ENCODE measurements around the gene OOSP4A.

OOSP4A gene

GRCh38 chr11:59939482-59939881, 24.4 kb upstream of the OOSP4A start:
- no peak for DNase-seq (ENCODE audit: low spot score)
- TF ChIP-seq, protein P1, sequence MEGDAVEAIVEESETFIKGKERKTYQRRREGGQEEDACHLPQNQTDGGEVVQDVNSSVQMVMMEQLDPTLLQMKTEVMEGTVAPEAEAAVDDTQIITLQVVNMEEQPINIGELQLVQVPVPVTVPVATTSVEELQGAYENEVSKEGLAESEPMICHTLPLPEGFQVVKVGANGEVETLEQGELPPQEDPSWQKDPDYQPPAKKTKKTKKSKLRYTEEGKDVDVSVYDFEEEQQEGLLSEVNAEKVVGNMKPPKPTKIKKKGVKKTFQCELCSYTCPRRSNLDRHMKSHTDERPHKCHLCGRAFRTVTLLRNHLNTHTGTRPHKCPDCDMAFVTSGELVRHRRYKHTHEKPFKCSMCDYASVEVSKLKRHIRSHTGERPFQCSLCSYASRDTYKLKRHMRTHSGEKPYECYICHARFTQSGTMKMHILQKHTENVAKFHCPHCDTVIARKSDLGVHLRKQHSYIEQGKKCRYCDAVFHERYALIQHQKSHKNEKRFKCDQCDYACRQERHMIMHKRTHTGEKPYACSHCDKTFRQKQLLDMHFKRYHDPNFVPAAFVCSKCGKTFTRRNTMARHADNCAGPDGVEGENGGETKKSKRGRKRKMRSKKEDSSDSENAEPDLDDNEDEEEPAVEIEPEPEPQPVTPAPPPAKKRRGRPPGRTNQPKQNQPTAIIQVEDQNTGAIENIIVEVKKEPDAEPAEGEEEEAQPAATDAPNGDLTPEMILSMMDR (IDR thresholded peaks at IDR 0.05), result no peak
- H3K4me3 ChIP-seq, result no peak overlapping the region
- H3K27ac ChIP-seq, result no peak overlapping the region

GRCh38 chr11:59941091-59941490, 22.7 kb upstream of the OOSP4A start:
- no peak for DNase-seq (ENCODE audit: low spot score)
- TF ChIP-seq, protein P1 (IDR thresholded peaks at IDR 0.05), result no peak
- no peak overlapping the region for H3K27ac ChIP-seq
- H3K4me3 ChIP-seq, result no peak overlapping the region

- TF ChIP-seq, protein P1 (IDR thresholded peaks at IDR 0.05), result no peak
- DNase-seq (ENCODE audit: low spot score), result no peak
- Histone ChIP-seq H3K4me3 (no peak overlapping the region), H3K27ac (no peak overlapping the region)
These were observed 19.7 kb upstream of the OOSP4A start for GRCh38 chr11:59943997-59944714.

GRCh38 chr11:59944720-59945119, 19.1 kb upstream of the OOSP4A start:
- H3K4me3 ChIP-seq, result no peak overlapping the region
- DNase-seq (ENCODE audit: low spot score), result no peak
- TF ChIP-seq, protein P1 (IDR thresholded peaks at IDR 0.05), result no peak
- no peak overlapping the region for H3K27ac ChIP-seq

- DNase-seq (ENCODE audit: low spot score), result no peak
- no peak overlapping the region for H3K27ac ChIP-seq
- H3K4me3 ChIP-seq, result no peak overlapping the region
- TF ChIP-seq, protein P1 (IDR thresholded peaks at IDR 0.05), result no peak
These were observed 10.2 kb upstream of the OOSP4A start for GRCh38 chr11:59953463-59954218.

- TF ChIP-seq, protein P1 (IDR thresholded peaks at IDR 0.05), result no peak
- no peak overlapping the region for H3K4me3 ChIP-seq
- no peak overlapping the region for H3K27ac ChIP-seq
- no peak for DNase-seq (ENCODE audit: low spot score)
These were observed 9.5 kb upstream of the OOSP4A start for GRCh38 chr11:59954219-59954847.
